Measurements from ENCODE around the gene CRISP1. TPM values are rescaled to one million over a fixed set of nuclear protein-coding genes. Genes with fewer than 3 reads are reported as not detected.

Gene CRISP1
- total and polyA plus RNA-seq, 2 of the 8 experiments (the other 6 are each of a cell fraction or from before 2014, with no cell fraction given), result not detected

DNA sequence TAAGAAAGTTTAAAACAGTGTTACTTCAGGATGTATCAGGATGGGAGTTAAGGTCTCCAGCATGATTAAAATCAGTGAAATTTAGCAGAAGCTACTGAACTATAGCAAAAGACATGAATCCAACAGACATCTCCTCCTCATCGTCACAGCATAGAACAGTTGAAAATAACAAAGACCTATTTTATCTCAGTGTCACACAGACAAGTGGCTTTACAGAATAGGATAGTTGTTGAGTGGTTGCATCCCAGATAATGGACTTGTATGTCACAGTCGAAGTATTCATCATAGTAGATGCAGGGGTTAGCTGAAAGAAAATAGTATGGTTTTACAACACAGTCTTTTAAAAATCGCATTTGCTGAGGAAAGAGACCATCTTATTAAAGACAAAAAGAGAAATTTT is 31.2 kb downstream of the CRISP1 start:
- H2AK5ac ChIP-seq (ENCODE audit: low read depth, low read length), result no peak overlapping the region
- no peak overlapping the region for H3K56ac ChIP-seq (replicated peaks; ENCODE audit: insufficient read length, low read depth, low read length)
- 83% methylated on average over 3 of the region's 3 CpGs; no CpG with 5 or more reads in 1 of the 2 experiments for WGBS, 2 experiments (ENCODE audit: extremely low coverage in 1 of 2, insufficient coverage in 1 of 2, insufficient read length in 1 of 2, insufficient replicate concordance in 2 of 2, low coverage in 1 of 2, low lambda C conversion rate in 2 of 2, missing lambda C conversion rate in 1 of 2)
- H2BK15ac ChIP-seq (ENCODE audit: low read length), result no peak overlapping the region
- H4K20me1 ChIP-seq (replicated peaks in 1 of 2; ENCODE audit: control insufficient read depth in 1 of 2, insufficient read depth in 2 of 2, low read length in 2 of 2), result no peaks in the 10 kb centered on the region
- no peak for TF ChIP-seq RAD21 (IDR thresholded peaks at IDR 0.05 in 1 of 2, conservative IDR thresholded peaks at IDR 0.05 in 1 of 2; ENCODE audit: low read depth in 2 of 2, low read length in 2 of 2)
- TF ChIP-seq ZNF274 (IDR thresholded peaks at IDR 0.05; ENCODE audit: borderline replicate concordance, extremely low read depth, low read length), result no peak
- no peak for TF ChIP-seq GTF2F1 (IDR thresholded peaks at IDR 0.05; ENCODE audit: borderline replicate concordance, low read depth, low read length)
- no peak overlapping the region for H2BK20ac ChIP-seq (ENCODE audit: low read length)
- no peaks in the 10 kb centered on the region for H3K79me2 ChIP-seq (ENCODE audit: control insufficient read depth in 1 of 2, insufficient read depth in 2 of 2, low read length in 2 of 2)
- DNase-seq (ENCODE audit: low read depth in 1 of 2, low spot score in 2 of 2) (no peak), FAIRE-seq (no peak)
- ChIA-PET POLR2A (ENCODE audit: partially characterized antibody) (interaction anchor here (0.6 kb wide), 1 partner anchor 198 kb away, joined by 4 read pairs; no protein-coding TSS in a partner anchor), CTCF (ENCODE audit: partially characterized antibody) (no interaction called here)
- H3K4ac ChIP-seq (replicated peaks; ENCODE audit: insufficient read length, low read depth, low read length), result no peak overlapping the region
- H3K23ac ChIP-seq (ENCODE audit: insufficient read length), result no peak overlapping the region
- H2BK5ac ChIP-seq (ENCODE audit: low read depth, low read length), result no peak overlapping the region
- no peak overlapping the region for H3K4me3 ChIP-seq (ENCODE audit: extremely low read depth in 1 of 4, insufficient read depth in 2 of 4, low read depth in 3 of 4, low read length in 4 of 4)
- H3K14ac ChIP-seq (ENCODE audit: insufficient read length), result no peak overlapping the region
- no peaks in the 10 kb centered on the region for H3K9me3 ChIP-seq (ENCODE audit: insufficient read depth in 2 of 2, low read depth in 1 of 2, low read length in 1 of 2)
- no peak overlapping the region for H3K18ac ChIP-seq (ENCODE audit: extremely low read depth, low read length)
- no peaks in the 10 kb centered on the region for H3K27me3 ChIP-seq (replicated peaks in 1 of 4; ENCODE audit: control insufficient read depth in 3 of 4, extremely low read depth in 1 of 4, insufficient read depth in 3 of 4, low read length in 3 of 4)
- no peaks in the 10 kb centered on the region for H3K79me1 ChIP-seq (ENCODE audit: low read depth, low read length)
- no peak overlapping the region for H4K91ac ChIP-seq (replicated peaks; ENCODE audit: insufficient read length, low read length)
- H4K5ac ChIP-seq (ENCODE audit: insufficient read length, low read depth, low read length), result no peak overlapping the region
- no peak overlapping the region for H3K27ac ChIP-seq (ENCODE audit: low read depth, low read length)
- H4K8ac ChIP-seq (ENCODE audit: extremely low read depth, insufficient read depth, low read length), result no peak overlapping the region
- no peak overlapping the region for H2AFZ ChIP-seq (ENCODE audit: low read length)
- H3K4me2 ChIP-seq (ENCODE audit: insufficient read depth in 1 of 2, low read depth in 2 of 2, low read length in 2 of 2), result no peak overlapping the region
- no peak overlapping the region for H2BK12ac ChIP-seq (ENCODE audit: low read depth, low read length)
- no peak overlapping the region for H2BK120ac ChIP-seq (replicated peaks; ENCODE audit: low read depth, low read length)
- H3K9ac ChIP-seq (replicated peaks in 1 of 4; ENCODE audit: extremely low read depth in 1 of 4, low read depth in 3 of 4, low read length in 3 of 4), result no peak overlapping the region
- H3K36me3 ChIP-seq (ENCODE audit: control insufficient read depth in 2 of 4, insufficient read depth in 4 of 4, low read length in 3 of 4), result no peaks in the 10 kb centered on the region
- no peaks in the 10 kb centered on the region for H3K23me2 ChIP-seq (ENCODE audit: low read depth, low read length)
- no peaks in the 10 kb centered on the region; a peak in 1 of 7 replicates for H3K4me1 ChIP-seq (replicated peaks in 1 of 4; ENCODE audit: control insufficient read depth in 3 of 4, insufficient read depth in 4 of 4, low read length in 3 of 4)

Data from H1 (cell line).